ENCODE measurements around the gene FYN.
"Not testable (repeated sequence)": the region's sequence is repeated elsewhere in the genome, so short reads cannot be mapped to it uniquely, and the experiment has no call there.

FYN gene

GRCh38 chr6:111788379-111789276, 84.6 kb downstream of the FYN start:
- DNase-seq: no peak

- DNase-seq: not testable (repeated sequence)
Observed at GRCh38 chr6:111786151-111786550, 87.1 kb downstream of the FYN start.

GRCh38 chr6:111784433-111784832, 88.8 kb downstream of the FYN start:
- no peak for DNase-seq

GRCh38 chr6:111782887-111783466, 90.3 kb downstream of the FYN start:
- DNase-seq: no peak

- DNase-seq: no peak
Observed at GRCh38 chr6:111782192-111782809, 91.0 kb downstream of the FYN start.

- no peak for DNase-seq
Observed at GRCh38 chr6:111781041-111781708, 92.1 kb downstream of the FYN start.

GRCh38 chr6:111780393-111780792, 92.9 kb downstream of the FYN start:
- peak; percentile 57 for DNase-seq

- DNase-seq: no peak
Observed at GRCh38 chr6:111779660-111780059, 93.6 kb downstream of the FYN start.

GRCh38 chr6:111779031-111779430, 94.2 kb downstream of the FYN start:
- DNase-seq: no peak

GRCh38 chr6:111777357-111777756, 95.9 kb downstream of the FYN start:
- DNase-seq: peak; percentile 74

- peak; percentile 45 for DNase-seq
Observed at GRCh38 chr6:111776236-111777221, 96.7 kb downstream of the FYN start.

- DNase-seq: no peak
Observed at GRCh38 chr6:111775145-111775922, 97.9 kb downstream of the FYN start.

- DNase-seq: no peak
Observed at GRCh38 chr6:111774346-111774703, 98.9 kb downstream of the FYN start.

- DNase-seq: no peak
Observed at GRCh38 chr6:111773501-111774345, 99.5 kb downstream of the FYN start.

GRCh38 chr6:111772381-111772780, 100.9 kb downstream of the FYN start:
- DNase-seq: no peak

GRCh38 chr6:111771629-111772028, 101.6 kb downstream of the FYN start:
- DNase-seq: no peak

- DNase-seq: no peak
Observed at GRCh38 chr6:111771094-111771432, 102.2 kb downstream of the FYN start.

- no peak for DNase-seq
Observed at GRCh38 chr6:111770263-111771093, 102.8 kb downstream of the FYN start.

GRCh38 chr6:111769365-111770152, 103.7 kb downstream of the FYN start:
- DNase-seq: no peak
